DMS 273 (cell line): Measurements from ENCODE around the gene SORCS2.

Experiments
- DNase-seq: peaks from one replicate; lab custom pipeline; 2025; ENCODE audit not compliant: unreplicated experiment; lab: John Stamatoyannopoulos, UW

SORCS2 gene

DNA sequence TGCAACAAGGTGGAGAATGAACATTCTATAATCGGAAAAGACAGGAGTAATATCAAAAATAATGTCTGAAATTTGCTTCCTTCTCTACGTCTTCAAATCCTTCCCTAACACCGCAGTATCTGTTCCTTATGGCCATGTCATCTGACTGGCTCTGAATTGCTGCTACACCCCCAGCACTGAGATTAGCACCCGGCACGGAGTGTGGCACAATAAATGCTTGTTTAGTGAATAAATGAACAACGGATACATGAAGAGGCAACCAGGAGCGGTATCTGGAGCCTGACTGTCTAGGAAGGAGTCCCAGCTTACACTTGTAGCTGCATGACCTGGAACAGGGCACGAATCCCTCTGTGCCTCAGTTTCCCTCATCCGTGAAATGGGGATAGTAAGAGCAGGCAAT is 583.1 kb downstream of the SORCS2 start:
- DNase-seq: no peak

DNA sequence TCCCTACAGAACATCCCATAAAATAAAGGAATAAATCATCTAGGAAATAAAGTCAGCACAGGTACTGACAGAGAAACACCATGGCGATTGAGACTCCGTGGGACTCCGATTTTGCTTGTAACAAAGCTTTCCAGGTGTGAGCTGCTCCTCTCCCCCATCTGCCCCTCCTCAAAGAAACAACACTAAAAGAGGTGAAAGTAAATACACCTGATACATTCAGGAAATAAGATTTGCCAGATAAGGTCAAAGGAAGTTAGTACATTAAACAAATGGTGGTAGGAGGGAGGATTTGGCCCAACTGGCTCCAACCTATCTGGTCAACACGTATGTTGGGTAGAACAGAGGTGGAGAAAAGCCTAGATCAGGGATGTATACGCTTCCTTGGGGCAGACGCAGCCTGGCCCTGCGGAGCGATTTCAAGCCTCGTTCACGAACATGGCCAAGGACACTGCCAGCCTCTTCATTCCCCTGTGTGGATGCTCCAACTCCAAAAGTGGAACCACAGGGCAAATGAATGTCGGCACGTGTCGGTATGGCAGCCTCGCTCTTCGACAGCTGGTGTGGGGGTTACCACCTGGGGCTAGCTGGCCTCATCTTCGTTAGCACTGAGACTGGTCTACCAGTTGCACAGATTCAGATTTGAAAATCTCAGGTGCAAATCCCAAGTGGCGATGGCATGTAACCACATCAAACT is 584.8 kb downstream of the SORCS2 start:
- DNase-seq: no peak

DNA sequence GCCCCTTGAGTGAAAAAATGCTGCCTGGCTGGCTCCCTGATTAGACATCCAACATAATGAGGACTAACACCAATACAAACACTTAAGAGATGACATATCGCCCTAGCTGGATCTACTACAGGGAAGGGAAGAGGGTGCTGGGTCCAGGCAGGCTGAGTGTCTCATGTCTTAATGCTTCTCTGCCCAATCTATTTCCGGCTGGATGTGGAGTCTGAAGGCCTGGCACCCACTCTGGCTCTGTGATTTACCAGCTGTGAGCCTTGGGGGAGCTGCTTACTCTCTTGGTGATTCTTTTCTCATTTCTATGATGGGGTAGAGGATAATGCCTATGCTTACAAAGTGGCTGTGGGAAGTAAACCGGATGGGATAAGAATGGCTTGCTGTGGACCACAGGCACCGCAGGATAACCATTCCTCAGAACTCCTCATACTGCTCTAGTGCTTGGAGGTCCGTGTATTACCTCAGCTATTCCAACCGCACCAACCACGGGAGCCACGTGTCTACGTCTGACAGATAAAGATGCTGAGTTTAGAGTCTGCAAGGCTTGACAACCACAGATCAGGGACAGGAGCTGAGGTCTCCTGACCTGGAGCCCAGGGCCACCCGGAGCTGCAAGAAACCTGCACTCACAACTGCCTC is 585.7 kb downstream of the SORCS2 start:
- no peak for DNase-seq

DNA sequence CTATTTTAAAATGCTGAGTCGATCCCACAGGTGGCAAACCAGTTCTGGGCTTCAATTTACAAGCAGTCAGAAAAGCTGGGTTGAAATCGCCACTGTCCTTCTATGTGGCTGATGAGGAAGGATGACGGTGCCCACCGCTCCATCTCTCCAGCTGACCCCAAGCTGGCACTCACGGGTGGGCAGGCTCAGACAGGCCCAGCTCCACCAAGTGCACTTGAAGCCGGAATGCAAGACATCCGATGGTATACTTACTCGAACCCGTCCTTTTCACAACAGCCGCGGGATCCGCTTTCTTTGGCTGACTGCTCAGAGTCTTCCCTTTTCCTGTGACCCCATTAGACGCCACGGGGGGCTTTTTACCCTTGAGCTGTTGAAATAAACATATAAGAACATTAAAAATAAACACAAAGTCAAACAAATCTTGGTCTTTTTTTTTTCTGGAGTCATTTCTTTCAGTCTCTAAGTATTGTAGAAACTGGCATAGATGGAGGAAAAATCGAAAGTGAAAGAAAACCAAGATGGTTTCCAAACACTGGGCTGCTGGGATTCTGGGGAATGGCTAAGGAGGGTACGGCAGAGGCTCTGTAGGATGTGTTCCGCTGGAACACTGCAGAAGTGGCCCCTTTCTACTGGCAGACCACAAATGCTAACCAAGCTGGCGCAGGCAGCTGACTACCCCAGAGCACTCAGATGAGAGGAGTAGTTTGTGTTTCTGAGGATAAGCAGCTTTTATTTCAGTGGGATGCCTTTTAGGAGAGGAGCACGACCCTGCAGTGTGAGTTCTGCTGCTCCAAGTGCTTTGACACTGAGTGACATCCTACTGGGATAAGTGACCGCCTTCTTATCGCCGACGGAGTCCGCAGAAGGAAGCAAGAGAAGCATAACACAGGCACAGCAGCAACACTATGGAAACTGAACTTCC is 586.4 kb downstream of the SORCS2 start:
- no peak for DNase-seq

DNA sequence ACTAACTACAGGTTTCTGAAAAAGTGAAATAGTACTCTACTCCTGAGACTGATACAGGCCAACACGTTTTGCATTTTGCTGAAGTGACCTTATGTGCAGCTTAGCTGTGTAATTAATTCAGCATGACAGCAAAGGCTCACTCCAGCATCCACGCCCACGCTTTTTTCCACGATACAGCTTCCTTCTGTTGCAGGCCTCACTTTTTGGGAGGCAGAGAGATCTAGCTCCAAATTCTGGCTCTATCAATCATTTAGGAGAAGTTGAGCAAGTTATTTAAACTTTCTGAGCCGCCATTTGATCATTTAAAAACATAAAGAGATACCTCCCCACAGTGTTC is 587.1 kb downstream of the SORCS2 start:
- DNase-seq: peak; percentile 12

DNA sequence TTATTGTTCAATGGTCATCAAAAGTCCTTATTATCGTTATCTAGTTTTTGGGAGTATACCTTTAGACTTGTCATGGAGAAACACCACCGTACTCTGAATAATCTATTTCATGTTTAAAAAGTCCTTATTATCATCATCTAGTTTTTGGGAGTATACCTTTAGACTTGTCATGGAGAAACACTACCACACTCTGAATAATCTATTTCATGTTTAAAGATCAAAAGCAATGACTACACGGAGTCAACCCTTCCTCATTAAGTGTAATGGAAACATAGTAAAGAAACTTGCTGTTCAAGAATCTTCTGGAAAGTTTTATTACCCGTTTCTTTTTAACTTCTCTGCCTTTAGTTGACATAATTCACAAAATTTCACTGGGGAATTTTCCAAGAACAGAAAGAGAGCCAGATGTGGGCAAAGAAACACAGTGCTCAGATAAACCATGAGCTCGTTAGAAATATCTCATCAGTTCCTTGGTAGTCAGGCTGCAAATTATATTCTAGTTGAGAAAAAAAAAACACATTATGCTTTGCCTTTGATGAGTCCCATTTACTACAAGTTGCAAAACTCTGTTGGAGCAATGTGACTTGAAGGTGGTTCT is 588.5 kb downstream of the SORCS2 start:
- no peak for DNase-seq

DNA sequence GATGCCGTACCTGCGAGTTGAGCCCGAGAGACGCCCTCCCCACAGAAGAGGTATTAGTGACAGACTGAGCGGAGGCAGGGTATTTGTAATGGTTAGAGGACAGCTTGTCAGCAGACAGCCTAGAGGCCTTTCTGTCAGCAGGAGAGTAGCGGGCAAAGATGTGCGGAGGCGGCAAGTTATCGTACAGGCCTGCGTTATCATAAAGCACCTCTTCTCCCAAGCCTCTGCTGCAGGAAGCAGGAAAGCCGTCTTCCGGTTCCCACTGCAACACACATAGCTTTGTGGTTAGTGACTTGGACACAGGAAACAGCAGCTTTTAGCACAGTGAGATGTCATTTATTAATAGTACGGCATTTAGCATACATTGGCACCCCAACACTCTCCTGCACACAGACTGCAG is 589.0 kb downstream of the SORCS2 start:
- DNase-seq: no peak

DNA sequence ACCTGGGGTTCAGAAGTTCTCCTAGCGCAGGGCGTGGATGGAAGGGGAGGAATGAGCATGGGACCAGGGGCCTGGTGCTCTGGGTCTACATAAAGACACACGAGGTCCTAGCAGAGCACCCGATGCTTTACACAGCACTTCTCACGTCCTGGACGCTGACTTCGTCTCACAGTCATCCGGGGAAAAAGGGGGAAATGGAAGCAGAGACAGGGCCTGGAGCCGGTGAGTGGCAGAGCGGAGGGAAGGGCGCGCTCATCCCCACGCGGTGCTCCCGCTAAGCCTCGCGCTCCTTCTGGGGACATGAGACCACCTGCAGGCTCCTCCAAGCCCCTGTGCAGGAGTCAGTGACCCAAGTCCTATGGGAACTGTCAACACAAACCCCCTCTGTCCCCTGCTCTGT is 589.7 kb downstream of the SORCS2 start:
- no peak for DNase-seq

- DNase-seq: no peak
These were observed 590.4 kb downstream of the SORCS2 start for GRCh38 chr4:7782783-7783182.

DNA sequence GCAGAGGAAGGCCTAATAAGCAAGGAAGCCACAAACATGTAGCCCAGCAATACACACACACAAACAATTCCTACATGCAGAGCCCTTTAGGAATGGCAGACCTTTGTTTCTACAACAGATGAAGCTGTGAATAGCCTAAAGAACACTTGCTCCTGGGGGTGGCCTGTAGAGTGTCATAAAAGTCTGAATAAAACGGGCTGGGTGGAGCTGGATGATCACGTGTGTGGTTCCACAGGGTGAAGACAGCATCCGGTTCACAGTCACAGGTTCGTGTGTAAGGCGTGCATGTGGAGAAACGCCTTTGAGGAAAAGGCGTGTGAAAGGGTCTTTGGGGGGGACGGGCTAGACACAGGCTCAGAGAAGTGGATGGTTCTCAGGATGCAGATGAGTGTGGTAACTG is 591.2 kb downstream of the SORCS2 start:
- no peak for DNase-seq

GRCh38 chr4:7784131-7784870 is 592.0 kb downstream of the SORCS2 start:
- DNase-seq: no peak

- DNase-seq: no peak
These were observed 592.7 kb downstream of the SORCS2 start for GRCh38 chr4:7785017-7785416.

DNA sequence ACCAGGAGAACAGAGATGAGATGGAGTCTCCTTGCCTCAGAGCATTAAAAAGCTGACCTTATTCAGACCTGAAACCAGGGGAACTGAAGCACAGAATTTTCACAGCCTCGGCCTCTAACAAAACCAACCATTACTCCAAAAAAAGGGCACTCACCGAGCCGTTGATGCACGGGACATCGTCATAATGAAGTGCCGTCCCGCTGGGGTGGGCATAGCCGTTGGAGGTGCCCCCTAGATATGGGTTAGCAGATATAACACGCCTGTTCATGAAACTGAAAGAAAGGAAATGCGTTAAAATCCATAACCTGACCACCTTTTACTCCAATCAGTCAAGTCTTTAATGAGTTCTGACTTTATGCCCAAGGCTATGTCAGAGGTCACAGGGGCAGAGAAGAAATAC is 593.7 kb downstream of the SORCS2 start:
- no peak for DNase-seq

- DNase-seq: no peak
These were observed 594.2 kb downstream of the SORCS2 start for GRCh38 chr4:7786517-7786916.

GRCh38 chr4:7787067-7787466 is 594.7 kb downstream of the SORCS2 start:
- DNase-seq: no peak

GRCh38 chr4:7787681-7788141 is 595.4 kb downstream of the SORCS2 start:
- DNase-seq: no peak

DNA sequence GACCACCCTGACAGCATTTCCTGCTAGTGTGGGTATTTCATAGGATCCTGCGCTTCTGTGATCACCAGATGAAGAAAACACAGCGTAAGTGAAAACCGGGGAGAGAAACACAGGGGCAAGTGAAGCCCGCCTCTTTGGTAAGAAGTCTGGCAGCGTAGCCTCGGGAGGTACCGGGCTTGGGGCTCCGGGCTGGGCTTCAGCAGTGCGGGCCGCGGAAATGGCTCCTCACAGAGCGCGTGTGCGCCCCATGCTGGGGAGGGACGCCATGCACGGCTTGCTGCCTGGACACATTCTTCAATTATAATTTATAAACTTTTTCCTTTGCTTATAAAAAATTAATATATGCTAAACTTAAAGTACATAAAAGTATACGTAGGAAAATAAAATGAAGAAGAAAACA is 595.9 kb downstream of the SORCS2 start:
- no peak for DNase-seq

DNA sequence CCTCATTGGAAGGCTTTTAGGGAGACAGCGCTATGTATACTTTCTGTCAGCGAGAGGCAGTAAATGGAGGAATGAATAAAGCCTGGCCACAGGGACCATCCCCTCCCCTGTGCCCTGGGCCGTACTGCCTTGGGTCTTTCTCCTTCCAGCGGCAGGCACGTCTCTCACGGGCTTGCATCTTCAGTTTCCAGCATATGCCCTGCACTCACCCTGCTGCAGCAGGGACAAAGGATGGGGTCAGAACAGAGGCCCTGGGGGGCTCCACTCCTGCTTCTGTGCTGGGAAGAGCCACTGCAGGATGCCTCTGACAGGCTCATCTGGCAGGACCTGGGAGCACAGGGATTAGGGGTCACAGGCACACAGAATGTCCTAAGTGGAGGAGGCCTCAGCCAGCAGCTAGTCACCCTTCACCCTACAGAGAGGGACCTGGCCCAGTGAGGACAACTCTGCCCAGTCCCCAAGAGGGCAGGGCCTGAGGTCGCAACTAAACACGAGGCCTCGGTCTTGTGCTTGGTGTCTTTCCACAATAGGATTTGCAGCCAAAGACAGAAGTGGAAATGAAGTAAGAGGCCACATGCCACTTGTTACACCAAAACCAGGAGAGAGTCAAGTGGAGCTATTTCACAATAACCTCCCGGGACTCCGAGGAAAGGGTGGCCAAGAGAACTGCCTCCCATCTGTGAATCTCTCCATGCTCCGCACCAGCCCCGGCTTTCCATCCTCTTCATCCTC is 596.5 kb downstream of the SORCS2 start:
- no peak for DNase-seq

GRCh38 chr4:7790023-7790422 is 597.7 kb downstream of the SORCS2 start:
- DNase-seq: no peak

- no peak for DNase-seq
These were observed 598.7 kb downstream of the SORCS2 start for GRCh38 chr4:7790999-7791398.
